ENCODE measurements around the gene LRRC36. TPM values are rescaled to one million over a fixed set of nuclear protein-coding genes. Genes with fewer than 3 reads are reported as not detected.

Gene LRRC36
- total and polyA plus RNA-seq, 2 experiments from 2014 or later = 0.45 TPM; not detected in 1

- Histone ChIP-seq H3K9me3 (ENCODE audit: low read depth) (no peaks in the 10 kb centered on the region), H3K4me3 (no peak overlapping the region), H3K27me3 (peaks cover 38% of the 10 kb centered on the region), H3K4me1 (ENCODE audit: low read depth) (no peaks in the 10 kb centered on the region), H3K36me3 (no peaks in the 10 kb centered on the region), H3K27ac (no peak overlapping the region)
- no peak for DNase-seq (ENCODE audit: low read depth in 1 of 2, low spot score in 1 of 2)
- TF ChIP-seq, protein P1, sequence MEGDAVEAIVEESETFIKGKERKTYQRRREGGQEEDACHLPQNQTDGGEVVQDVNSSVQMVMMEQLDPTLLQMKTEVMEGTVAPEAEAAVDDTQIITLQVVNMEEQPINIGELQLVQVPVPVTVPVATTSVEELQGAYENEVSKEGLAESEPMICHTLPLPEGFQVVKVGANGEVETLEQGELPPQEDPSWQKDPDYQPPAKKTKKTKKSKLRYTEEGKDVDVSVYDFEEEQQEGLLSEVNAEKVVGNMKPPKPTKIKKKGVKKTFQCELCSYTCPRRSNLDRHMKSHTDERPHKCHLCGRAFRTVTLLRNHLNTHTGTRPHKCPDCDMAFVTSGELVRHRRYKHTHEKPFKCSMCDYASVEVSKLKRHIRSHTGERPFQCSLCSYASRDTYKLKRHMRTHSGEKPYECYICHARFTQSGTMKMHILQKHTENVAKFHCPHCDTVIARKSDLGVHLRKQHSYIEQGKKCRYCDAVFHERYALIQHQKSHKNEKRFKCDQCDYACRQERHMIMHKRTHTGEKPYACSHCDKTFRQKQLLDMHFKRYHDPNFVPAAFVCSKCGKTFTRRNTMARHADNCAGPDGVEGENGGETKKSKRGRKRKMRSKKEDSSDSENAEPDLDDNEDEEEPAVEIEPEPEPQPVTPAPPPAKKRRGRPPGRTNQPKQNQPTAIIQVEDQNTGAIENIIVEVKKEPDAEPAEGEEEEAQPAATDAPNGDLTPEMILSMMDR (IDR thresholded peaks at IDR 0.05; ENCODE audit: low read depth, low read length) = no peak
Measured at GRCh38 chr16:67383284-67383683, 56.7 kb downstream of the LRRC36 start.

- TF ChIP-seq, protein P1 (IDR thresholded peaks at IDR 0.05; ENCODE audit: low read depth, low read length) = no peak
- Histone ChIP-seq H3K36me3 (no peaks in the 10 kb centered on the region), H3K9me3 (ENCODE audit: low read depth) (no peaks in the 10 kb centered on the region), H3K4me3 (no peak overlapping the region), H3K27me3 (peaks cover 40% of the 10 kb centered on the region), H3K4me1 (ENCODE audit: low read depth) (no peaks in the 10 kb centered on the region), H3K27ac (no peak overlapping the region)
- DNase-seq (ENCODE audit: low read depth in 1 of 2, low spot score in 1 of 2) = peak in 1 of 2 donors; percentile 50
Measured at GRCh38 chr16:67384778-67385510, 58.3 kb downstream of the LRRC36 start.

- Histone ChIP-seq H3K27me3 (peaks cover 54% of the 10 kb centered on the region), H3K9me3 (ENCODE audit: low read depth) (no peaks in the 10 kb centered on the region), H3K36me3 (no peaks in the 10 kb centered on the region), H3K27ac (no peak overlapping the region), H3K4me1 (ENCODE audit: low read depth) (no peaks in the 10 kb centered on the region), H3K4me3 (no peak overlapping the region)
- no peak for DNase-seq (ENCODE audit: low read depth in 1 of 2, low spot score in 1 of 2)
- TF ChIP-seq, protein P1 (IDR thresholded peaks at IDR 0.05; ENCODE audit: low read depth, low read length) = no peak
Measured at GRCh38 chr16:67386861-67387455, 60.3 kb downstream of the LRRC36 start.

DNA sequence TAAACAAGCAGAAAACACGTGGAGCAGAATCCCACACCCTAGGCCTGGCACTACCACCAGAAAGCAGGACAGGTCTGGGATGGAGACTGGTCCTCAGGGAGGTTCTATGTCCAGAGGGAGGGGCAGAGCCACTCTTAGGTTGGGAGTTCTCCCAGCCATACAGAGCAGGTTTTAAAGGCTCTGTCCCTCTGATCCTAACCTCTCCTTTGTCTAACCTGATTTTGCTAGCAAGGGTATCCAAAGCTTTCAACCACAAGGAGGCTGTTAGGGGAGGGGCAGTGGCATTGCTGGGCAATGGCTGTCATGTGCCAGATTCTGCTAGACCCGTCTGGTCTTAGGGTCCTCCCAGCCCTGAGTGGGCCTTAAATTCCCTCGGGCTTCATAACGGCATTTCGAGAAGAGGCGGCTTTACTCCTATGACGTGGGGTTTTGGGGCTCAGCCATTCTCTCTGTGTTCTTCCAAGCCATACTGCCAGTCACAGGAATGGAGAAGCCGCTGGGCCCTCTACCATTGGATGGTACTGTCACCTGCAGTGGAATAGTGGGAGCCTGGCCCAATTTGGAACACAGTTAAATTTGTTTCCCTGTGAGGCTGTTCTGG is 61.0 kb downstream of the LRRC36 start:
- no peak for DNase-seq (ENCODE audit: low read depth in 1 of 2, low spot score in 1 of 2)
- H3K4me3 ChIP-seq = no peak overlapping the region
- no peaks in the 10 kb centered on the region for H3K4me1 ChIP-seq (ENCODE audit: low read depth)
- H3K27me3 ChIP-seq = peaks cover 59% of the 10 kb centered on the region
- no peak overlapping the region for H3K27ac ChIP-seq
- TF ChIP-seq, protein P1 (IDR thresholded peaks at IDR 0.05; ENCODE audit: low read depth, low read length) = no peak
- H3K9me3 ChIP-seq (ENCODE audit: low read depth) = no peaks in the 10 kb centered on the region
- no peaks in the 10 kb centered on the region for H3K36me3 ChIP-seq

- Histone ChIP-seq H3K27me3 (peaks cover 65% of the 10 kb centered on the region), H3K36me3 (no peaks in the 10 kb centered on the region)
- TF ChIP-seq, protein P1 (IDR thresholded peaks at IDR 0.05; ENCODE audit: low read depth, low read length) = no peak
Measured at GRCh38 chr16:67388191-67388590, 61.6 kb downstream of the LRRC36 start.

More at GRCh38 chr16:67388191-67388590, 61.6 kb downstream of the LRRC36 start:
- Histone ChIP-seq H3K4me1 (ENCODE audit: low read depth) (no peaks in the 10 kb centered on the region), H3K27ac (no peak overlapping the region), H3K9me3 (ENCODE audit: low read depth) (no peaks in the 10 kb centered on the region), H3K4me3 (no peak overlapping the region)
- DNase-seq (ENCODE audit: low read depth in 1 of 2, low spot score in 1 of 2) = no peak
